ENCODE results near the gene RSRP1.

- TF ChIP-seq CTCF (IDR thresholded peaks at IDR 0.05 in 2 of 3, conservative IDR thresholded peaks at IDR 0.05 in 1 of 3; ENCODE audit: borderline replicate concordance in 1 of 3, insufficient read depth in 1 of 3, low read depth in 2 of 3, low read length in 2 of 3) = no peak
- no peak for TF ChIP-seq ZBTB33 (IDR thresholded peaks at IDR 0.05; ENCODE audit: extremely low read depth, insufficient replicate concordance, low read length)
- no peak for TF ChIP-seq YY1 (IDR thresholded peaks at IDR 0.05; ENCODE audit: extremely low read depth, insufficient replicate concordance, low read depth, low read length)
- TF ChIP-seq SIN3A (IDR thresholded peaks at IDR 0.05; ENCODE audit: low read depth) = no peak
- no peak for TF ChIP-seq EZH2 (IDR thresholded peaks at IDR 0.05)
- no peak for TF ChIP-seq POLR2A (IDR thresholded peaks at IDR 0.05; ENCODE audit: borderline replicate concordance, extremely low read depth, insufficient read depth, insufficient read length)
- no peak for TF ChIP-seq SP1 (IDR thresholded peaks at IDR 0.05; ENCODE audit: low read depth)
- TF ChIP-seq REST (IDR thresholded peaks at IDR 0.05; ENCODE audit: low read depth) = no peak
- no peak for TF ChIP-seq EGR1 (IDR thresholded peaks at IDR 0.05; ENCODE audit: low read depth)
- TF ChIP-seq POLR2AphosphoS5 (IDR thresholded peaks at IDR 0.05; ENCODE audit: low read depth, low read length) = no peak
- TF ChIP-seq ZFX (IDR thresholded peaks at IDR 0.05) = no peak
- no peak for TF ChIP-seq EZH2phosphoT487 (IDR thresholded peaks at IDR 0.05; ENCODE audit: borderline replicate concordance)
These were observed 41.5 kb downstream of the RSRP1 start for GRCh38 chr1:25205786-25206185.
